Gastrocnemius medialis (tissue), 4 donors: Measurements from ENCODE around the gene CPED1. TPM values are rescaled to one million over a fixed set of nuclear protein-coding genes. Genes with fewer than 3 reads are reported as not detected.
"Not testable (repeated sequence)": the region's sequence is repeated elsewhere in the genome, so short reads cannot be mapped to it uniquely, and the experiment has no call there.

Experiments
- ATAC-seq, 2 donors: fragments of 150-250 bp; one replicate each; pipeline ENCODE4 v1.9.1; 2016
- DNase-seq, 2 donors: peaks; one replicate each; pipeline ENCODE4 v3.0.0-alpha.2; 2019
- H3K27ac ChIP-seq, 4 donors: fragments of 200-600 bp; sonication (generic); 1 replicate in 1 of 4; 2 replicates in 3 of 4; pipeline ENCODE4 v1.5.1; 2016 to 2018; ENCODE audit warnings: mild to moderate bottlenecking in 2 of 4, moderate library complexity in 1 of 4
- H3K27me3 ChIP-seq, 3 donors: fragments of 200-600 bp; sonication (generic) in 2 of 3; 1 replicate in 1 of 3; 2 replicates in 2 of 3; pipeline versions ENCODE4 v1.5.1 to v1.6.0; 2016 to 2019; ENCODE audit warnings: mild to moderate bottlenecking in 1 of 3, moderate library complexity in 1 of 3
- H3K36me3 ChIP-seq, 2 donors: fragments of 200-600 bp; sonication (generic) in 1 of 2; one replicate each; pipeline ENCODE4 v1.5.1; 2017 to 2018
- H3K4me1 ChIP-seq, 2 donors: fragments of 200-600 bp; sonication (generic) in 1 of 2; one replicate each; pipeline ENCODE4 v1.5.1; 2016 to 2017; ENCODE audit warnings: mild to moderate bottlenecking in 2 of 2
- H3K4me3 ChIP-seq, 4 donors: fragments of 200-600 bp; sonication (generic) in 3 of 4; 1 replicate in 1 of 4; 2 replicates in 3 of 4; pipeline ENCODE4 v1.5.1; 2016 to 2019; ENCODE audit warnings: mild to moderate bottlenecking in 2 of 4
- H3K9me3 ChIP-seq, 3 donors: fragments of 200-600 bp; sonication (generic) in 2 of 3; 1 replicate in 1 of 3; 2 replicates in 2 of 3; pipeline ENCODE4 v1.5.1; 2016 to 2019
- CTCF ChIP-seq, 5 experiments: fragments of 450-650 bp in 3 of 5; fragments of 200-600 bp in 2 of 5; sonication (generic) in 2 of 5; IDR thresholded peaks in 4 of 5; conservative IDR thresholded peaks in 1 of 5; 1 replicate in 4 of 5; 2 replicates in 1 of 5; pipeline ENCODE4 v1.5.1; 2016 to 2019; ENCODE audit warnings: antibody characterized with exemption in 5 of 5, mild to moderate bottlenecking in 3 of 5, moderate library complexity in 3 of 5
- POLR2A ChIP-seq, 2 donors: fragments of 450-650 bp; IDR thresholded peaks; one replicate each; pipeline ENCODE4 v1.6.1; 2017; ENCODE audit warnings: antibody characterized with exemption in 2 of 2, mild to moderate bottlenecking in 2 of 2, moderate library complexity in 2 of 2
- in situ Hi-C, 4 donors: fragments of 200-750 bp; cut with MboI; loops; one replicate each; pipeline versions ENCODE4 v1.15.0 to v1.8.0; 2017; ENCODE audit warnings: low sequenced_read_pairs in 4 of 4
- intact Hi-C: fragments of 100-400 bp; cut with DNase I; formaldehyde crosslinking; loops from one replicate; pipeline ENCODE4 v1.15.1; 2023; ENCODE audit warnings: low total_unique reads
- total RNA-seq, 4 donors: library from RNA; depleted of rRNA; stranded (reverse); fragments of >200 nt; gene quantifications; one replicate each; pipeline versions ENCODE4 v1.1.0 to v1.2.3, GENCODE V29; 2016

Gene CPED1
- total RNA-seq, 4 donors from 2014 or later: 4.8 to 35.5 (median 34.1) TPM

GRCh38 chr7:121072826-121073225 lies 84.3 kb downstream of the CPED1 start:
- H3K27ac ChIP-seq: peak overlapping the region; percentile 76 to 90 (median 83)
- in situ Hi-C loops: loop anchor here in 1 of 4 donors (10.0 kb wide), 1 partner anchor 78 kb away; no protein-coding TSS in a partner anchor
- intact Hi-C loops: no loop called here
- DNase-seq (no peak), ATAC-seq (no peak)
- TF ChIP-seq POLR2A (IDR thresholded peaks at IDR 0.05) (no peak), CTCF (IDR thresholded peaks at IDR 0.05 in 4 of 5, conservative IDR thresholded peaks at IDR 0.05 in 1 of 5) (no peak)
- no peaks in the 10 kb centered on the region for H3K9me3 ChIP-seq
- H3K36me3 ChIP-seq: no peaks in the 10 kb centered on the region
- peaks cover 48 to 65% of the 10 kb centered on the region in 2 donors for H3K4me1 ChIP-seq
- no peaks in the 10 kb centered on the region for H3K27me3 ChIP-seq
- H3K4me3 ChIP-seq: no peak overlapping the region

- Histone ChIP-seq H3K27me3 (no peaks in the 10 kb centered on the region), H3K36me3 (no peaks in the 10 kb centered on the region), H3K9me3 (no peaks in the 10 kb centered on the region), H3K4me3 (no peak overlapping the region), H3K27ac (peak overlapping the region; percentile 76 to 90 (median 83)), H3K4me1 (peaks cover 51 to 72% of the 10 kb centered on the region in 2 donors)
- TF ChIP-seq POLR2A (IDR thresholded peaks at IDR 0.05): no peak
- DNase-seq: no peak
- in situ Hi-C loops (loop anchor here in 1 of 4 donors (10.0 kb wide), 1 partner anchor 79 kb away; no protein-coding TSS in a partner anchor), intact Hi-C loops (no loop called here)
- ATAC-seq: no peak
Observed at GRCh38 chr7:121073463-121074099, 85.1 kb downstream of the CPED1 start.

GRCh38 chr7:121075424-121075841 lies 86.9 kb downstream of the CPED1 start:
- intact Hi-C loops, H3K4me3 ChIP-seq, H3K36me3 ChIP-seq, H3K9me3 ChIP-seq, DNase-seq, ATAC-seq, H3K27me3 ChIP-seq: not testable (repeated sequence)
- in situ Hi-C loops: loop anchor here in 1 of 4 donors (10.0 kb wide), 1 partner anchor 81 kb away; no protein-coding TSS in a partner anchor
- peak overlapping the region; percentile 54 to 90 (median 80) for H3K27ac ChIP-seq
- peaks cover 54 to 67% of the 10 kb centered on the region in 2 donors for H3K4me1 ChIP-seq

GRCh38 chr7:121075952-121076349 lies 87.4 kb downstream of the CPED1 start:
- no peak for ATAC-seq
- Histone ChIP-seq H3K4me3 (no peak overlapping the region), H3K27ac (peak overlapping the region; percentile 54 to 90 (median 80)), H3K9me3 (no peaks in the 10 kb centered on the region), H3K36me3 (no peaks in the 10 kb centered on the region), H3K27me3 (no peaks in the 10 kb centered on the region), H3K4me1 (peaks cover 57 to 69% of the 10 kb centered on the region in 2 donors)
- DNase-seq: no peak
- intact Hi-C loops: no loop called here
- in situ Hi-C loops: loop anchor here in 1 of 4 donors (10.0 kb wide), 1 partner anchor 81 kb away; no protein-coding TSS in a partner anchor
- TF ChIP-seq CTCF (IDR thresholded peaks at IDR 0.05 in 4 of 5, conservative IDR thresholded peaks at IDR 0.05 in 1 of 5) (no peak), POLR2A (IDR thresholded peaks at IDR 0.05) (no peak)

GRCh38 chr7:121076350-121077164 lies 88.0 kb downstream of the CPED1 start:
- TF ChIP-seq POLR2A (IDR thresholded peaks at IDR 0.05): no peak
- TF ChIP-seq CTCF (IDR thresholded peaks at IDR 0.05 in 4 of 5, conservative IDR thresholded peaks at IDR 0.05 in 1 of 5): no peak
- Histone ChIP-seq H3K27me3 (no peaks in the 10 kb centered on the region), H3K9me3 (no peaks in the 10 kb centered on the region), H3K4me1 (peaks cover 58 to 75% of the 10 kb centered on the region in 2 donors), H3K4me3 (no peak overlapping the region), H3K27ac (peak overlapping the region; percentile 54 to 90 (median 80)), H3K36me3 (no peaks in the 10 kb centered on the region)
- DNase-seq: no peak
- in situ Hi-C loops: loop anchor here in 1 of 4 donors (10.0 kb wide), 1 partner anchor 82 kb away; no protein-coding TSS in a partner anchor
- intact Hi-C loops: no loop called here
- no peak for ATAC-seq
